IMR-90 (cell line): ENCODE results near the gene CTRB2. TPM values are rescaled to one million over a fixed set of nuclear protein-coding genes. Genes with fewer than 3 reads are reported as not detected.
A peak's percentile ranks its signal among the peaks of the same experiment; 100 is the strongest.

Experiments
- ATAC-seq: fragments of 200-7000 bp; cut with Tn5 transposase; 2 replicates; pipeline ENCODE4 v1.9.1; 2020; ENCODE audit warnings: low read depth, mild to moderate bottlenecking, moderate library complexity
- BruUV-seq: library from RNA; stranded (reverse); fragments of 400-500 nt; replicated peaks from 2 replicates; lab custom pipeline; 2021; lab: Mats Ljungman, UMichigan
- CTCF ChIA-PET: fragments of 300-600 bp; formaldehyde crosslinking; extraction: SDS; loops from one replicate; lab custom pipeline; 2021; ENCODE audit warnings: antibody characterized with exemption; lab: Yijun Ruan, JAX
- POLR2A ChIA-PET: fragments of 300-600 bp; sonication (Branson Sonifier 250); formaldehyde crosslinking; loops from one replicate; lab custom pipeline; 2022; ENCODE audit warnings: antibody characterized with exemption; ENCODE audit not compliant: unreplicated experiment; lab: Charles Lee
- DNase-seq: peaks from one replicate; pipeline ENCODE4 v3.0.0; 2013
- H2AFZ ChIP-seq: replicated peaks from 2 replicates; pipeline ENCODE3; 2013; ENCODE audit warnings: low read length, mild to moderate bottlenecking; ENCODE audit not compliant: poor library complexity
- H2AK5ac ChIP-seq: 2 replicates; pipeline ENCODE4 v1.6.1; 2013; ENCODE audit warnings: low read depth, low read length, inconsistent platforms
- H2AK9ac ChIP-seq: replicated peaks from 2 replicates; pipeline ENCODE3; 2013; ENCODE audit warnings: mild to moderate bottlenecking, low read depth, low read length, moderate library complexity; ENCODE audit not compliant: poor library complexity
- H2BK120ac ChIP-seq: 2 replicates; pipeline ENCODE4 v1.6.1; 2013; ENCODE audit warnings: low read depth, low read length, inconsistent platforms
- H2BK15ac ChIP-seq: 3 replicates; pipeline ENCODE4 v1.6.1; 2013; ENCODE audit warnings: low read depth, low read length, inconsistent platforms
- H2BK20ac ChIP-seq: 2 replicates; pipeline ENCODE4 v1.6.1; 2013; ENCODE audit warnings: low read depth, mild to moderate bottlenecking, inconsistent platforms, low read length, moderate library complexity
- H2BK5ac ChIP-seq: 2 replicates; pipeline ENCODE4 v1.6.1; 2013; ENCODE audit warnings: mild to moderate bottlenecking, low read depth, low read length, inconsistent platforms; ENCODE audit not compliant: poor library complexity, severe bottlenecking
- H3K14ac ChIP-seq: replicated peaks from 2 replicates; pipeline ENCODE4 v1.6.1; 2013; ENCODE audit warnings: low read depth, low read length, inconsistent platforms
- H3K18ac ChIP-seq: 2 replicates; pipeline ENCODE4 v1.6.1; 2013; ENCODE audit warnings: low read depth, low read length, control low read depth
- H3K23ac ChIP-seq: 2 replicates; pipeline ENCODE4 v1.6.1; 2013; ENCODE audit warnings: low read depth, low read length, inconsistent platforms
- H3K27ac ChIP-seq: 2 replicates; pipeline ENCODE4 v1.5.1; 2013; ENCODE audit warnings: mild to moderate bottlenecking, control low read depth, low read length; ENCODE audit not compliant: insufficient read depth
- H3K27me3 ChIP-seq: 2 replicates; pipeline ENCODE4 v1.6.1; 2013; ENCODE audit warnings: low read length; ENCODE audit not compliant: control insufficient read depth, insufficient read depth
- H3K36me3 ChIP-seq: 2 replicates; pipeline ENCODE4 v1.6.1; 2013; ENCODE audit warnings: low read length, mixed read lengths; ENCODE audit not compliant: control insufficient read depth, insufficient read depth
- H3K4ac ChIP-seq: 2 replicates; pipeline ENCODE4 v1.6.1; 2013; ENCODE audit warnings: low read depth, low read length, inconsistent platforms
- H3K4me1 ChIP-seq: 2 replicates; pipeline ENCODE4 v1.6.1; 2013; ENCODE audit warnings: low read length, mixed read lengths; ENCODE audit not compliant: control insufficient read depth, insufficient read depth
- H3K4me2 ChIP-seq: 2 replicates; pipeline ENCODE4 v1.6.1; 2013; ENCODE audit warnings: low read depth, mild to moderate bottlenecking, control low read depth, low read length, moderate library complexity
- H3K4me3 ChIP-seq: 2 replicates; pipeline ENCODE4 v1.5.1; 2013; ENCODE audit warnings: low read depth, mild to moderate bottlenecking, control low read depth, low read length, moderate library complexity; ENCODE audit not compliant: insufficient read depth
- H3K56ac ChIP-seq: 2 replicates; pipeline ENCODE4 v1.6.1; 2013; ENCODE audit warnings: low read length, inconsistent platforms; ENCODE audit not compliant: insufficient read depth; ENCODE audit errors: extremely low read depth
- H3K79me1 ChIP-seq, 2 experiments: 2 replicates each; pipeline ENCODE4 v1.6.1; 2013; ENCODE audit warnings: low read length in 2 of 2, inconsistent platforms in 1 of 2, low read depth in 1 of 2
- H3K9ac ChIP-seq: 2 replicates; pipeline ENCODE4 v1.6.1; 2013; ENCODE audit warnings: low read depth, low read length, control low read depth
- H3K9me1 ChIP-seq: 2 replicates; pipeline ENCODE4 v1.6.1; 2013; ENCODE audit warnings: low read length, inconsistent platforms; ENCODE audit not compliant: insufficient read depth
- H3K9me3 ChIP-seq: 2 replicates; pipeline ENCODE4 v1.6.1; 2013; ENCODE audit warnings: low read length; ENCODE audit not compliant: control insufficient read depth, insufficient read depth
- H4K20me1 ChIP-seq: 2 replicates; pipeline ENCODE4 v1.6.1; 2013; ENCODE audit warnings: low read length, inconsistent platforms; ENCODE audit not compliant: insufficient read depth
- H4K5ac ChIP-seq: 2 replicates; pipeline ENCODE4 v1.6.1; 2013; ENCODE audit warnings: mild to moderate bottlenecking, low read depth, low read length, control low read depth
- H4K8ac ChIP-seq, 2 experiments: 2 replicates each; pipeline ENCODE4 v1.6.1; 2013; ENCODE audit warnings: low read depth in 2 of 2, low read length in 2 of 2, control low read depth in 1 of 2, inconsistent platforms in 1 of 2
- H4K91ac ChIP-seq: 2 replicates; pipeline ENCODE4 v1.6.1; 2013; ENCODE audit warnings: low read depth, low read length, inconsistent platforms; ENCODE audit not compliant: insufficient read depth
- CEBPB ChIP-seq: IDR thresholded peaks from 2 replicates; pipeline ENCODE4 v1.6.1; 2012; ENCODE audit warnings: low read depth, low read length, improper control_type of control experiment
- CHD1 ChIP-seq: IDR thresholded peaks from 2 replicates; pipeline ENCODE4 v1.6.1; 2012; ENCODE audit warnings: low read depth, low read length, improper control_type of control experiment
- FOS ChIP-seq: fragments of 150-350 bp; IDR thresholded peaks from 2 replicates; pipeline ENCODE4 v1.6.1; 2016; ENCODE audit warnings: low read depth, low read length
- MAZ ChIP-seq: IDR thresholded peaks from 2 replicates; pipeline ENCODE4 v1.6.1; 2012; ENCODE audit warnings: low read depth, mild to moderate bottlenecking, low read length, improper control_type of control experiment, moderate library complexity, borderline replicate concordance
- NFE2L2 ChIP-seq: fragments of 150-350 bp; IDR thresholded peaks from 2 replicates; pipeline ENCODE4 v1.6.1; 2016; ENCODE audit warnings: low read depth, mild to moderate bottlenecking, low read length
- POLR2A ChIP-seq: IDR thresholded peaks from 2 replicates; pipeline ENCODE4 v1.6.1; 2012; ENCODE audit warnings: mild to moderate bottlenecking, low read depth, low read length
- RAD21 ChIP-seq: IDR thresholded peaks from 2 replicates; pipeline ENCODE4 v1.6.1; 2012; ENCODE audit warnings: low read length, improper control_type of control experiment
- RFX5 ChIP-seq: IDR thresholded peaks from 2 replicates; pipeline ENCODE4 v1.8.0; 2012; ENCODE audit warnings: low read depth, mild to moderate bottlenecking, low read length, moderate library complexity
- SMC3 ChIP-seq: fragments of 150-350 bp; IDR thresholded peaks from 2 replicates; pipeline ENCODE4 v1.6.1; 2016; ENCODE audit warnings: low read depth, mild to moderate bottlenecking, antibody characterized with exemption, low read length, moderate library complexity
- WGBS, 2 experiments: methylation state at CpG; one replicate each; pipeline versions ENCODE4 v1.1.5 to v1.1.7; 2013; ENCODE audit warnings: missing lambda C conversion rate in 2 of 2; ENCODE audit not compliant: insufficient read length in 1 of 2; ENCODE audit errors: extremely low coverage in 2 of 2; 5-methylcytosine and 5-hydroxymethylcytosine counted together
- dilution Hi-C: fragments of 300-500 bp; cut with HindIII; formaldehyde crosslinking; loops from one replicate; pipeline ENCODE4 v1.14.3; 2018; ENCODE audit warnings: low sequenced_read_pairs; ENCODE audit not compliant: unreplicated experiment
- in situ Hi-C: fragments of 300-500 bp; cut with MboI; formaldehyde crosslinking; loops from 3 replicates; pipeline ENCODE4 v1.14.3; 2019; ENCODE audit warnings: low sequenced_read_pairs, inconsistent platforms, mixed read lengths
- intact Hi-C: fragments of 100-400 bp; cut with micrococcal nuclease; formaldehyde crosslinking; loops from 2 replicates; pipeline ENCODE4 v1.10.0; 2022
- polyA plus RNA-seq, 3 experiments: library from polyadenylated mRNA; depleted of rRNA; stranded (reverse); fragments of >200 nt; gene quantifications; 2 replicates each; pipeline ENCODE4 v1.2.3, GENCODE V29; 2012; ENCODE audit warnings: low replicate concordance in 1 of 3
- total RNA-seq: library from RNA; depleted of rRNA; stranded (reverse); fragments of >200 nt; gene quantifications from 2 replicates; pipeline ENCODE4 v1.2.3, GENCODE V29; 2012
- TF ChIP-seq, protein P1 (sequence below): conservative IDR thresholded peaks from 2 replicates; pipeline ENCODE4 v1.5.1; 2012; ENCODE audit warnings: mild to moderate bottlenecking, low read depth, low read length, improper control_type of control experiment
- TF ChIP-seq, protein P2 (sequence below): fragments of 150-350 bp; IDR thresholded peaks from 2 replicates; pipeline ENCODE4 v1.6.1; 2016; ENCODE audit warnings: low read depth, mild to moderate bottlenecking, low read length, moderate library complexity, borderline replicate concordance
- TF ChIP-seq, protein P3 (sequence below): fragments of 150-350 bp; IDR thresholded peaks from 2 replicates; pipeline ENCODE4 v1.6.1; 2017; ENCODE audit warnings: mild to moderate bottlenecking, antibody characterized with exemption, low read length, low read depth

CTRB2 gene
- total and polyA plus RNA-seq, 2 of the 4 experiments (the other 2 are of a cell fraction): not detected

DNA sequence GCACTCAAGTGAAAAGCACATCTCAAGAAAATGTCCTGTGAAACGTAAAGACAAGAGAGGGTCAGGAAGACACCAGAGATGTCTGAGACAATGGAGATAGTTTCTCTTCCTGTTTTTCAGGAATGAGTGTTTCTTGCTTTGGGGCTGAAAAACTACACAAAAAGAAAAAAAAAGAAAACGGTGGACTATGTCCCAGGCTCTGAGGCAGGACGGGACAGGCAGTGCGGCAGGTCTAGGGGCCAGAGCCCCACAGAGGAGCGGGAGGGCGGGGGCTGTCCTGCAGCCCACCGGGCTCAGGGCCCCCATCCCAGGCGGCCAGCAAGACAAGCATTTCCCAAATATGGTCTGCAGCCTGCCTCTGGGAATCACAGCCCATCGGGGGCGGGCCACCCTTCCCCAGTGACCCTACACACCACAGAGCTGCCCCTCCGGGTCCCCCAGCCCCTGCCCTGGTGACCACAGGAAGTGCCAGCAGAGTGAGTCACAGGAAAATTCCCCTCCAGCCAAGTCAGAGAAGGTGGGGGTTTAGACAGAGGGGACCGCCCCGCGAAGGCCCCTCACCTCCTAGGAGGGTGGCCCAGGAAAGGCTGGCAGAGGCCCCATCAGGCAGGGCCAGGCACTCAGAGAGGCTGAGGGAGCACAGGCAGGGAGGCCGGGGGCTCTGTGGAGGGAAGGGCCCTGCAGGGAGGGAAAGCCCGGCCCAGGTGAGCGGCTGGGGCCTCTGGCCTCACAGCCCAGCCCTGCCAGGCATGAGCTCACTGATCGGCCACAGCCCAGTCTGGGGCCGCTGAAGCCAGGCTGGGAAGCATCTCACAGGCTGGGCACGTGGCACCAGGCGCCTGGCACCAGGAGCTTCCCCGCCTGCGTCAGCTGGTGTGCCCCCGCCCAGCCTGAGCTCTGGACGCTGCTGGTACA, 38.1 kb upstream of the CTRB2 start:
- Histone ChIP-seq H2AFZ (peak overlapping the region; percentile 81), H3K27ac (peak overlapping the region; percentile 93), H3K9me3 (no peaks in the 10 kb centered on the region), H2AK9ac (peak overlapping the region; percentile 99), H3K9me1 (peaks cover 46% of the 10 kb centered on the region), H3K18ac (peak overlapping the region; percentile 92), H2BK5ac (peak overlapping the region; percentile 98), H2AK5ac (peak overlapping the region; percentile 99), H3K4me3 (no peak overlapping the region), H4K8ac (peak overlapping the region; percentile 97 to 100), H3K56ac (peak overlapping the region; percentile 97), H3K4me2 (peak overlapping the region; percentile 32), H3K4me1 (peaks cover 57% of the 10 kb centered on the region), H3K23ac (peak overlapping the region; percentile 99), H4K91ac (peak overlapping the region; percentile 100), H3K79me1 (peaks cover 8 to 54% of the 10 kb centered on the region in 2 experiments; a peak in 3 of 4 replicates), H2BK120ac (peak overlapping the region; percentile 99), H2BK15ac (peak overlapping the region; percentile 97), H3K9ac (peak overlapping the region; percentile 72), H3K36me3 (peaks cover 28% of the 10 kb centered on the region), H3K14ac (peak overlapping the region; percentile 100), H4K20me1 (peaks cover 79% of the 10 kb centered on the region), H3K27me3 (no peaks in the 10 kb centered on the region), H2BK20ac (peak overlapping the region; percentile 99), H3K4ac (peak overlapping the region; percentile 100), H4K5ac (peak overlapping the region; percentile 79)
- DNase-seq: peak; percentile 98
- no TSS peak for BruUV-seq
- WGBS, 2 experiments: 0% methylated on average over 8 of the region's 25 CpGs; no CpG with 5 or more reads in 1 of the 2 experiments
- ChIA-PET CTCF (interaction anchor here (1.0 kb wide), 2 partner anchors 132 to 171 kb away, joined by 3 to 4 read pairs; no protein-coding TSS in a partner anchor), POLR2A (interaction anchor here (0.7 kb wide), 2 partner anchors 19 to 23 kb away, joined by 3 to 5 read pairs; no protein-coding TSS in a partner anchor)
- ATAC-seq: peak; percentile 73
- dilution Hi-C loops (no loop called here), in situ Hi-C loops (no loop called here), intact Hi-C loops (loop anchor here (1.0 kb wide), 1 partner anchor 20 kb away; no protein-coding TSS in a partner anchor)
- TF ChIP-seq CEBPB (0 out of 2 replicates have a peak, but pooled peaks have one; percentile 0), SMC3 (no peak), RFX5 (no peak), MAZ (peak; percentile 98), POLR2A (peak; percentile 78), CHD1 (no peak), NFE2L2 (0 out of 2 replicates have a peak, but pooled peaks have one; percentile 4), FOS (peak; percentile 96), RAD21 (no peak; the same call in 1 of the 2 replicates)
- TF ChIP-seq, protein P1, sequence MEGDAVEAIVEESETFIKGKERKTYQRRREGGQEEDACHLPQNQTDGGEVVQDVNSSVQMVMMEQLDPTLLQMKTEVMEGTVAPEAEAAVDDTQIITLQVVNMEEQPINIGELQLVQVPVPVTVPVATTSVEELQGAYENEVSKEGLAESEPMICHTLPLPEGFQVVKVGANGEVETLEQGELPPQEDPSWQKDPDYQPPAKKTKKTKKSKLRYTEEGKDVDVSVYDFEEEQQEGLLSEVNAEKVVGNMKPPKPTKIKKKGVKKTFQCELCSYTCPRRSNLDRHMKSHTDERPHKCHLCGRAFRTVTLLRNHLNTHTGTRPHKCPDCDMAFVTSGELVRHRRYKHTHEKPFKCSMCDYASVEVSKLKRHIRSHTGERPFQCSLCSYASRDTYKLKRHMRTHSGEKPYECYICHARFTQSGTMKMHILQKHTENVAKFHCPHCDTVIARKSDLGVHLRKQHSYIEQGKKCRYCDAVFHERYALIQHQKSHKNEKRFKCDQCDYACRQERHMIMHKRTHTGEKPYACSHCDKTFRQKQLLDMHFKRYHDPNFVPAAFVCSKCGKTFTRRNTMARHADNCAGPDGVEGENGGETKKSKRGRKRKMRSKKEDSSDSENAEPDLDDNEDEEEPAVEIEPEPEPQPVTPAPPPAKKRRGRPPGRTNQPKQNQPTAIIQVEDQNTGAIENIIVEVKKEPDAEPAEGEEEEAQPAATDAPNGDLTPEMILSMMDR: no peak
- TF ChIP-seq, protein P2, sequence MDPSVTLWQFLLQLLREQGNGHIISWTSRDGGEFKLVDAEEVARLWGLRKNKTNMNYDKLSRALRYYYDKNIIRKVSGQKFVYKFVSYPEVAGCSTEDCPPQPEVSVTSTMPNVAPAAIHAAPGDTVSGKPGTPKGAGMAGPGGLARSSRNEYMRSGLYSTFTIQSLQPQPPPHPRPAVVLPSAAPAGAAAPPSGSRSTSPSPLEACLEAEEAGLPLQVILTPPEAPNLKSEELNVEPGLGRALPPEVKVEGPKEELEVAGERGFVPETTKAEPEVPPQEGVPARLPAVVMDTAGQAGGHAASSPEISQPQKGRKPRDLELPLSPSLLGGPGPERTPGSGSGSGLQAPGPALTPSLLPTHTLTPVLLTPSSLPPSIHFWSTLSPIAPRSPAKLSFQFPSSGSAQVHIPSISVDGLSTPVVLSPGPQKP: peak; percentile 95
- TF ChIP-seq, protein P3, sequence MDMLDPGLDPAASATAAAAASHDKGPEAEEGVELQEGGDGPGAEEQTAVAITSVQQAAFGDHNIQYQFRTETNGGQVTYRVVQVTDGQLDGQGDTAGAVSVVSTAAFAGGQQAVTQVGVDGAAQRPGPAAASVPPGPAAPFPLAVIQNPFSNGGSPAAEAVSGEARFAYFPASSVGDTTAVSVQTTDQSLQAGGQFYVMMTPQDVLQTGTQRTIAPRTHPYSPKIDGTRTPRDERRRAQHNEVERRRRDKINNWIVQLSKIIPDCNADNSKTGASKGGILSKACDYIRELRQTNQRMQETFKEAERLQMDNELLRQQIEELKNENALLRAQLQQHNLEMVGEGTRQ: peak; percentile 92
